Measurements from ENCODE around the gene MTO1.
"Not testable (repeated sequence)": the region's sequence is repeated elsewhere in the genome, so short reads cannot be mapped to it uniquely, and the experiment has no call there.

The MTO1 gene

GRCh38 chr6:73461537-73462350 is at the start of gene MTO1:
TSS of gene MTO1 (plus strand) at chr6:73461737. CDS start at chr6:73461855, 118 bp downstream.
- peak; percentile 96 for DNase-seq

- no peak for DNase-seq
These were observed 48.4 kb upstream of the MTO1 start for GRCh38 chr6:73413102-73413501.

- no peak for DNase-seq
These were observed 43.3 kb upstream of the MTO1 start for GRCh38 chr6:73418081-73418741.

- no peak for DNase-seq
These were observed 40.0 kb upstream of the MTO1 start for GRCh38 chr6:73421534-73421933.

- DNase-seq, result no peak
These were observed 26.3 kb upstream of the MTO1 start for GRCh38 chr6:73435236-73435635.

GRCh38 chr6:73443555-73443954 is 18.0 kb upstream of the MTO1 start:
- DNase-seq, result no peak

GRCh38 chr6:73451223-73452106 is 10.1 kb upstream of the MTO1 start:
- DNase-seq, result peak; percentile 42

GRCh38 chr6:73452107-73452461 is 9.5 kb upstream of the MTO1 start, which contains the start of gene CGAS:
TSS of gene CGAS (minus strand) at chr6:73452297. CDS start at chr6:73452181, 116 bp downstream.
- peak; percentile 94 for DNase-seq

- peak; percentile 93 for DNase-seq
These were observed 5.5 kb upstream of the MTO1 start for GRCh38 chr6:73455865-73456629.

- not testable (repeated sequence) for DNase-seq
These were observed 2.1 kb upstream of the MTO1 start for GRCh38 chr6:73459474-73459873.

- DNase-seq, result peak; percentile 49
These were observed 1.5 kb upstream of the MTO1 start for GRCh38 chr6:73460056-73460455.

GRCh38 chr6:73471686-73472290 is 10.3 kb downstream of the MTO1 start:
- DNase-seq, result peak; percentile 82

GRCh38 chr6:73476723-73477122 is 15.2 kb downstream of the MTO1 start:
- DNase-seq, result no peak

GRCh38 chr6:73477407-73477806 is 15.9 kb downstream of the MTO1 start:
- no peak for DNase-seq

GRCh38 chr6:73481969-73482368 is 20.4 kb downstream of the MTO1 start:
- DNase-seq, result no peak

- no peak for DNase-seq
These were observed 22.9 kb downstream of the MTO1 start for GRCh38 chr6:73484438-73484837.

- no peak for DNase-seq
These were observed 25.9 kb downstream of the MTO1 start for GRCh38 chr6:73487473-73487872.

- no peak for DNase-seq
These were observed 29.8 kb downstream of the MTO1 start for GRCh38 chr6:73491377-73491776.

GRCh38 chr6:73497915-73498314 is 36.4 kb downstream of the MTO1 start:
- no peak for DNase-seq

GRCh38 chr6:73503027-73503772 is 41.7 kb downstream of the MTO1 start:
- DNase-seq, result peak; percentile 91

- DNase-seq, result no peak
These were observed 42.6 kb downstream of the MTO1 start for GRCh38 chr6:73504160-73504559.
